GM12878 (cell line): ENCODE results near the gene ZNF775. TPM values are rescaled to one million over a fixed set of nuclear protein-coding genes. Genes with fewer than 3 reads are reported as not detected.

ENCODE experiments used
- ATAC-seq: fragments of 200-7000 bp; cut with Tn5 transposase; 3 replicates; pipeline ENCODE4 v1.9.1; 2020; ENCODE audit warnings: mild to moderate bottlenecking, moderate library complexity
- BruUV-seq: library from RNA; stranded (reverse); fragments of 400-500 nt; replicated peaks from 2 replicates; lab custom pipeline; 2021; lab: Mats Ljungman, UMichigan
- CTCF ChIA-PET: fragments of 300-600 bp; sonication (Branson Sonifier 250); formaldehyde crosslinking; extraction: SDS; loops from one replicate; lab custom pipeline; 2021; ENCODE audit warnings: inconsistent platforms; lab: Yijun Ruan, JAX
- POLR2A ChIA-PET: fragments of 350-600 bp; formaldehyde crosslinking; extraction: SDS; loops from one replicate; lab custom pipeline; 2021; ENCODE audit warnings: inconsistent platforms; lab: Charles Lee
- RAD21 ChIA-PET: fragments of 300-600 bp; sonication (Branson Sonifier 250); formaldehyde crosslinking; loops from one replicate; lab custom pipeline; 2023; ENCODE audit warnings: antibody characterized with exemption; ENCODE audit not compliant: unreplicated experiment; lab: Charles Lee
- SMC1A ChIA-PET: fragments of 300-600 bp; sonication (Branson Sonifier 250); formaldehyde crosslinking; loops from one replicate; lab custom pipeline; 2023; ENCODE audit not compliant: unreplicated experiment, uncharacterized antibody; lab: Charles Lee
- DNase-seq: peaks from one replicate; pipeline ENCODE4 v3.0.0-alpha.2; 2011; ENCODE audit warnings: low read depth, low spot score
- FAIRE-seq: peaks from 3 replicates; lab custom pipeline; 2011; peaks lifted over from hg19 to GRCh38; lab: Jason Lieb, UNC
- H2AFZ ChIP-seq: 2 replicates; pipeline ENCODE4 v1.6.0; 2011; ENCODE audit warnings: low read depth, low read length, control low read depth; ENCODE audit not compliant: control insufficient read depth
- H3K27ac ChIP-seq: 2 replicates; pipeline ENCODE4 v1.5.1; 2011; ENCODE audit warnings: control low read depth; ENCODE audit not compliant: control insufficient read depth, insufficient read depth
- H3K27me3 ChIP-seq, 2 experiments: replicated peaks in 1 of 2; 2 replicates each; pipeline versions ENCODE4 v1.6.0 to v1.6.1; 2011; ENCODE audit warnings: low read length in 1 of 2; ENCODE audit not compliant: control insufficient read depth in 2 of 2, insufficient read depth in 2 of 2
- H3K36me3 ChIP-seq, 2 experiments: 2 replicates each; pipeline ENCODE4 v1.5.1; 2011; ENCODE audit warnings: low read length in 1 of 2; ENCODE audit not compliant: control insufficient read depth in 2 of 2, insufficient read depth in 2 of 2
- H3K4me1 ChIP-seq: 2 replicates; pipeline ENCODE4 v1.6.1; 2011; ENCODE audit warnings: mild to moderate bottlenecking, low read length, moderate library complexity, mixed read lengths; ENCODE audit not compliant: control insufficient read depth, insufficient read depth
- H3K4me2 ChIP-seq: 2 replicates; pipeline ENCODE4 v1.6.0; 2011; ENCODE audit warnings: control low read depth; ENCODE audit not compliant: control insufficient read depth, insufficient read depth
- H3K4me3 ChIP-seq: fragments of 200-600 bp; sonication (generic); 2 replicates; pipeline ENCODE4 v1.5.1; 2016
- H3K79me2 ChIP-seq: 2 replicates; pipeline ENCODE4 v1.6.0; 2011; ENCODE audit warnings: low read length; ENCODE audit not compliant: control insufficient read depth, insufficient read depth
- H3K9ac ChIP-seq: 2 replicates; pipeline ENCODE4 v1.8.0; 2011; ENCODE audit warnings: low read length, control low read depth, mixed read lengths; ENCODE audit not compliant: control insufficient read depth, insufficient read depth
- H3K9me3 ChIP-seq: replicated peaks from 3 replicates; pipeline ENCODE4 v1.5.1; 2011; ENCODE audit warnings: mild to moderate bottlenecking, low read length; ENCODE audit not compliant: control insufficient read depth, insufficient read depth
- H4K20me1 ChIP-seq: 2 replicates; pipeline ENCODE4 v1.6.0; 2011; ENCODE audit not compliant: control insufficient read depth, insufficient read depth
- IRF3 ChIP-seq: fragments of 450-650 bp; IDR thresholded peaks from 2 replicates; pipeline ENCODE4 v1.6.1; 2014; ENCODE audit warnings: mild to moderate bottlenecking
- NR2C1 ChIP-seq: fragments of 450-650 bp; IDR thresholded peaks from 2 replicates; pipeline ENCODE4 v1.6.1; 2017; ENCODE audit warnings: antibody characterized with exemption, mild to moderate bottlenecking, moderate library complexity
- SMARCA5 ChIP-seq: fragments of 450-650 bp; IDR thresholded peaks from 2 replicates; pipeline ENCODE4 v1.6.1; 2017; ENCODE audit warnings: mild to moderate bottlenecking
- ZBTB33 ChIP-seq: fragments of 450-650 bp; IDR thresholded peaks from 2 replicates; pipeline ENCODE4 v1.6.1; 2017; ENCODE audit warnings: mild to moderate bottlenecking
- ZBTB40 ChIP-seq: fragments of 450-650 bp; IDR thresholded peaks from 2 replicates; pipeline ENCODE4 v1.6.1; 2016; ENCODE audit warnings: mild to moderate bottlenecking, moderate library complexity, borderline replicate concordance
- WGBS: methylation state at CpG from one replicate; pipeline ENCODE4 v1.1.6; 2016; ENCODE audit warnings: low lambda C conversion rate; ENCODE audit not compliant: insufficient replicate concordance, insufficient coverage; ENCODE audit errors: missing lambda C conversion rate; 5-methylcytosine and 5-hydroxymethylcytosine counted together
- in situ Hi-C: fragments of 300-500 bp; cut with MboI; formaldehyde crosslinking; loops from 9 replicates; pipeline ENCODE4 v1.14.3; 2018; ENCODE audit warnings: mixed read lengths
- intact Hi-C: fragments of 100-400 bp; cut with micrococcal nuclease; formaldehyde crosslinking; loops from one replicate; pipeline ENCODE4 v1.14.2; 2022; ENCODE audit not compliant: unreplicated experiment
- polyA plus RNA-seq, 11 experiments: library from polyadenylated mRNA; depleted of rRNA in 4 of 11; unstranded in 6 of 11; stranded (reverse) in 5 of 11; fragments of >200 nt; fragmentation: Nextera tagmentation in 4 of 11; fragmentation: Illumina TruSeq in 1 of 11; extraction: Ambion mirVana in 4 of 11; extraction: Trizol in 1 of 11; gene quantifications; 1 replicate in 1 of 11; 2 replicates in 10 of 11; pipeline versions ENCODE4 v1.2.1 to v1.2.3, GENCODE V29; 2011 to 2016; ENCODE audit warnings: inconsistent platforms in 2 of 11, missing spikeins in 2 of 11, low read depth in 1 of 11
- total RNA-seq, 4 experiments: library from RNA; depleted of rRNA in 3 of 4; stranded (reverse); fragments of >200 nt in 3 of 4; fragmentation: Illumina TruSeq in 1 of 4; extraction: Trizol in 1 of 4; gene quantifications; 2 replicates each; pipeline versions ENCODE4 v1.2.1 to v1.2.3, GENCODE V29; 2013 to 2021

ZNF775 gene
- total and polyA plus RNA-seq, 10 of the 15 experiments (the other 5 are each of a cell fraction or from before 2014, with no cell fraction given): 0.05 to 14.3 (median 2.1) TPM

- no peak for TF ChIP-seq ZBTB40
These were observed 32.5 kb downstream of the ZNF775 start (continued) for GRCh38 chr7:150411606-150412005.

GRCh38 chr7:150412016-150412415 is 32.9 kb downstream of the ZNF775 start:
- Histone ChIP-seq H3K27me3 (no peaks in the 10 kb centered on the region), H3K4me3 (no peak overlapping the region), H3K27ac (no peak overlapping the region), H3K9me3 (no peaks in the 10 kb centered on the region), H3K79me2 (no peaks in the 10 kb centered on the region), H3K4me1 (peaks cover 15% of the 10 kb centered on the region), H3K9ac (no peak overlapping the region), H3K4me2 (no peak overlapping the region), H3K36me3 (peaks cover 0 to 2% of the 10 kb centered on the region in 2 experiments; a peak in 2 of 4 replicates), H4K20me1 (no peaks in the 10 kb centered on the region), H2AFZ (no peak overlapping the region)
- TF ChIP-seq NR2C1 (no peak), SMARCA5 (no peak), IRF3 (no peak), ZBTB33 (no peak)
- SMC1A ChIA-PET: interaction anchor here (1.3 kb wide), 1 partner anchor 10 kb away, joined by 3 read pairs; no protein-coding TSS in a partner anchor
- BruUV-seq: no TSS peak
- DNase-seq (no peak), FAIRE-seq (no peak), ATAC-seq (no peak)
- WGBS: 98% methylated on average over 11 of the region's 11 CpGs
- intact Hi-C loops (no loop called here), in situ Hi-C loops (loop anchor here (5.0 to 25.0 kb wide), 2 partner anchors 50 to 350 kb away; no protein-coding TSS in a partner anchor)
- POLR2A ChIA-PET: no interaction called here
- CTCF ChIA-PET: interaction anchor here (0.6 to 1.1 kb wide), 2 partner anchors 55 to 1062 kb away, joined by 3 read pairs; no protein-coding TSS in a partner anchor
- RAD21 ChIA-PET: no interaction called here
